Mucosa of stomach (tissue), 1 donor: ENCODE measurements around the gene CHSY1.

ENCODE experiments used
- H3K27me3 ChIP-seq: one replicate; pipeline ENCODE4 v1.7.0; 2013; ENCODE audit warnings: mild to moderate bottlenecking, low read length; ENCODE audit not compliant: control insufficient read depth, insufficient read depth
- H3K36me3 ChIP-seq: one replicate; pipeline ENCODE4 v1.7.0; 2013; ENCODE audit warnings: low read length; ENCODE audit not compliant: control insufficient read depth, insufficient read depth
- H3K4me1 ChIP-seq: one replicate; pipeline ENCODE4 v1.7.0; 2013; ENCODE audit warnings: mild to moderate bottlenecking, low read length; ENCODE audit not compliant: control insufficient read depth, insufficient read depth
- H3K4me3 ChIP-seq: one replicate; pipeline ENCODE4 v1.7.0; 2013; ENCODE audit warnings: low read length
- H3K9ac ChIP-seq: one replicate; pipeline ENCODE4 v1.7.0; 2013; ENCODE audit warnings: mild to moderate bottlenecking, low read length, moderate library complexity
- H3K9me3 ChIP-seq: one replicate; pipeline ENCODE4 v1.7.0; 2013; ENCODE audit warnings: mild to moderate bottlenecking, low read length, moderate library complexity; ENCODE audit not compliant: control insufficient read depth
- donor health status: Pancreatic carcinoma.

CHSY1 gene

GRCh38 chr15:101185770-101186169 is 66.1 kb downstream of the CHSY1 start:
- Histone ChIP-seq H3K4me1 (peaks cover 4% of the 10 kb centered on the region), H3K4me3 (no peak overlapping the region), H3K9me3 (no peaks in the 10 kb centered on the region), H3K36me3 (no peaks in the 10 kb centered on the region), H3K9ac (no peak overlapping the region), H3K27me3 (no peaks in the 10 kb centered on the region)

GRCh38 chr15:101185336-101185735 is 66.5 kb downstream of the CHSY1 start:
- Histone ChIP-seq H3K9ac (no peak overlapping the region), H3K36me3 (no peaks in the 10 kb centered on the region), H3K9me3 (no peaks in the 10 kb centered on the region), H3K4me3 (no peak overlapping the region), H3K4me1 (peaks cover 4% of the 10 kb centered on the region), H3K27me3 (no peaks in the 10 kb centered on the region)

GRCh38 chr15:101184830-101185229 is 67.0 kb downstream of the CHSY1 start:
- H3K9ac ChIP-seq = no peak overlapping the region
- H3K36me3 ChIP-seq = no peaks in the 10 kb centered on the region
- H3K9me3 ChIP-seq = no peaks in the 10 kb centered on the region
- peaks cover 4% of the 10 kb centered on the region for H3K4me1 ChIP-seq
- H3K4me3 ChIP-seq = no peak overlapping the region
- H3K27me3 ChIP-seq = no peaks in the 10 kb centered on the region

GRCh38 chr15:101183931-101184305 is 67.9 kb downstream of the CHSY1 start:
- Histone ChIP-seq H3K4me1 (peaks cover 4% of the 10 kb centered on the region), H3K9ac (no peak overlapping the region)

DNA sequence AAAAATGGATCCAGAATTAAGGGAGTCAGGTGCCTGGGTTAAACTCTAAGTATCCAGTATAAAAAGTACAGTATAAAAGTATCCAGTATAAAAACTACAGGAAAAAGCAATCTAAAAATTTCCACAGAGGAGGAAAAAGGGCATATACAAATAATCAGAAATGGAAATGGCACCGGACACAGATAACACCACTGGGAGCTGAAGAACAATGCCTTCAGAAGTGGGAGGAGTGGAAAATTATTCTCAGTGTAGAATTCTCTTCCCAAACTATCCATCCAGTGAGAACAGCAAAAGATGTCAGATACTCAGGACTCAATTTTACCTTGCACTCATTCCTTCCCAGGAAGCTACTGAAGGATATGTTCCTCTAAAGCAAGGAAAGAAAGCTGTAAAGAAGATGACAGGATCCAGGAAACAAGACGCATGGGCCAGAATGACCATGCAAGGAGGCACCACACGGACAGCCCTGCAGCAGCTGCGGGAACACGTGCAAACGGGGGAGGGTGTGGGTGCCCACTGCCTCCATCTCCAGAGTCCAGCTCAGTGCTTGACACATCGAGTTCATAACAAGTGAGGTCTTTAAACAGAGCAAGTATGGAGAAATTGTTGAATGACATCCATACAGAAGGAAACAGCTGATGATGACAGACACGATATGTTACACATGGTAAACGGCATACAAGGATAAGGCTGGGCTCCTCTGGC is 68.5 kb downstream of the CHSY1 start:
- no peak overlapping the region for H3K4me3 ChIP-seq
- H3K27me3 ChIP-seq = no peaks in the 10 kb centered on the region
- H3K36me3 ChIP-seq = no peaks in the 10 kb centered on the region
- H3K9ac ChIP-seq = no peak overlapping the region
- H3K9me3 ChIP-seq = no peaks in the 10 kb centered on the region
- peaks cover 4% of the 10 kb centered on the region for H3K4me1 ChIP-seq

More at GRCh38 chr15:101183931-101184305, 67.9 kb downstream of the CHSY1 start:
- H3K27me3 ChIP-seq = no peaks in the 10 kb centered on the region
- no peaks in the 10 kb centered on the region for H3K9me3 ChIP-seq
- H3K36me3 ChIP-seq = no peaks in the 10 kb centered on the region
- H3K4me3 ChIP-seq = no peak overlapping the region

- no peaks in the 10 kb centered on the region for H3K36me3 ChIP-seq
- no peaks in the 10 kb centered on the region for H3K27me3 ChIP-seq
- no peaks in the 10 kb centered on the region for H3K4me1 ChIP-seq
- H3K4me3 ChIP-seq = no peak overlapping the region
- H3K9ac ChIP-seq = no peak overlapping the region
- H3K9me3 ChIP-seq = no peaks in the 10 kb centered on the region
Observed at GRCh38 chr15:101182215-101182614, 69.6 kb downstream of the CHSY1 start.

DNA sequence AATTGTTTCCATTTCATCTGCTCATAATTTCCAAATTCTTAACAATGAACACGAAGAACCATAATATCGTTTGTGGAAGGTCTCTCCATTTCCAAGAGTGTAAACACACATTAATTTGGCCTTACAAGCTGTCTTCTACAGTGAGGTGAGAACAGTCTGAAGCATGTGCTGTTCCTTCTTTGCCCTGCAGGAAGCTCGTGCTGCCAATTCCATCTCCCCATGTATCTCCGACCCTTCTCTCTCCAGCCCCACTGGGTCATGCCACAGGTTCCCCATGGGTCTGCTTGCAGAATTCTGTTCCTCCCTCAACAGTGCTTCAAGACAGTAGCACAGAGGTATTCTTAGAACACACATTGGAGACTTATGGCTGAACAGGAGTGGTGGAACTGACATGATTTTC is 70.5 kb downstream of the CHSY1 start:
- no peaks in the 10 kb centered on the region for H3K27me3 ChIP-seq
- H3K4me1 ChIP-seq = no peaks in the 10 kb centered on the region

DNA sequence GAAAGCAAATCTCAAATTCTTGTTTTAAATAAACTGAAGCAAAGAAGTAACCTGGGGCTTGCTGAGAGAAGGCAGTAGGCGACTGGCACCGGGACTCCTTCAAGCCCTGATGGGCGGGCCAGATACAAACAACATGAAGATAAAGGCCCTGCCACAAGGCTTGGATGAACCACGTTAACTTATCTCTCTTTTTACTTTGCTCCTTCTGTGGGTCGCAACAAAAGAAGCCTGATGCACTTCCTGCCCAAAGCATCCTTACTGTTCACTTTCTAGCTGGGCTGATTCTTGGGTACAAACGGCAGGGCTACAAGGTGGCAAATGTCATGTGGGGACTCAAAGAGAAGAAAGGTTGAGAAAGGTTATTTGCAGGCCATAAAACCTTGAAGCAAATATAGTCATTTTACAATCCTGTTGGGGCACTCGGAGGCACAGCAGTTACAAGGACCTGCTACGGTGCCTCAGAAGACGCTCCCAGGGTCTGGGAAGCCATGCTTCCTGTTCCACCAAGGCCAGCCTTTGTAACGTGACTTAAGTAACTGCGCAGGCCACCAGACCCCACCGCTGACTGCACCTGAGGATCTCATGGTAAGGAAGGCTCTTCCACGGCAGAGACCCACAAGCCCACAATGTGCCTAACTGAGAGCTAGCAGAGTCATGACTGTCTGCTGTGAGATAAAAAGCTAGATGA is 71.1 kb downstream of the CHSY1 start:
- Histone ChIP-seq H3K4me3 (no peak overlapping the region), H3K4me1 (no peaks in the 10 kb centered on the region), H3K36me3 (no peaks in the 10 kb centered on the region), H3K9me3 (no peaks in the 10 kb centered on the region), H3K9ac (no peak overlapping the region), H3K27me3 (no peaks in the 10 kb centered on the region)

More for the DNA sequence above, 70.5 kb downstream of the CHSY1 start:
- Histone ChIP-seq H3K9me3 (no peaks in the 10 kb centered on the region), H3K36me3 (no peaks in the 10 kb centered on the region), H3K4me3 (no peak overlapping the region), H3K9ac (no peak overlapping the region)

DNA sequence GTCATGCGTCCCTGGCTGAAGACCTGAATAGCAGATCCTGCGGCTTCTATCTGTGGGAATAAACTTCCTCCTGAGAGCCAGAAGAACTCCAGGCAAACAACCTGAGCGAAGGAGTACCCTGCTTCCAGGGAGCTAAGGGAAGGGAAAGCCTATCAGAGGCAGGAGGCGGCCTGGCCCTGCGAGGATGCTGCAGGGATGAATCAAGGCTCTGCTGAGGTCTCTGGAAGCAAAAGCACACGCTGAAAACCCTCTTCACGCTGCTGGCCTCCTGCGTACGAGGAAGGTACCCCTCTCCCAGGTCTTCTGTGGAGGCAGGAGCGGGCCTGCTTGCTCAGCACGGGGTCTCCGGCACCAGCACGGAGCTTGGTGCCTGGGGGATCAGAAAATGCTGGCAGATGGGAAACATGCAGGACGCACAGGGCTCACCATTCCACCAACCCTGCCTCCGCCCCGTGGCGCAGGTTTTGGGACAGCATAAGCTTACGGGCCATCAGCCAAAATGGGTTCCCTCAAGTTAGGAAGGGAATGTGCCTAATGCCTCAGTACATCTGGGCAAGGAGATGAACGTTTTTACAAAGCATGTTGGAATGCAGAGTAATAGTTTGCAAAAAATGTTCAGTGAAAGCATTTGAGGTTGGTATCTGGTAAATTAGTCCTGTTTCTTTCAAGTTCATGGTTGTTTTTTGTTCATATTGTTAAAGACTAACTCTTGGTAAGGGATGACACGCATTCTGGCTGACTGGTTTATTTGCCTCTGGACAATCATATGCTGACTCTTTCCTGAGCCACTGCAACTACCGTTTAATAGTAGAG is 72.3 kb downstream of the CHSY1 start:
- H3K9ac ChIP-seq = no peak overlapping the region
- no peak overlapping the region for H3K4me3 ChIP-seq
- H3K4me1 ChIP-seq = no peaks in the 10 kb centered on the region

DNA sequence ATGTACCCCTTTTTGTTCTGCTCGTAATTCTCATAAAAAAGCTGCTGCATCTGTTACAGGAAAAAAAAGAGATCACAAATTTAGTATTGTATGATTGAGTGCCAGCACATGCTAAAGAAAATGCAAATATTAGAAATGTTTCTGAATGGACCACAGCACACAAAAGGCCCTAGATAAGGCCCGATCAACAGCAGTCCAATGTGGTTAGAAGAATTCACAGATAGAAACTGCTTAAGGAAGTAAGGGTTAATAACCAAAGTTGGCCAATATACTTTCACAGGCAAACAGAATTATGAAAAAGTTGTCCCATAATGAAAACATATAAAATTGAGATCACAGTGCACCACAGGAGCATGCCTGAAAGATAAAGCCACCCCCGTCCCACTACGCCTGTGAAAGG is 72.9 kb downstream of the CHSY1 start:
- Histone ChIP-seq H3K9me3 (no peaks in the 10 kb centered on the region), H3K27me3 (no peaks in the 10 kb centered on the region), H3K4me3 (no peak overlapping the region), H3K4me1 (no peaks in the 10 kb centered on the region), H3K36me3 (no peaks in the 10 kb centered on the region), H3K9ac (no peak overlapping the region)

More for the DNA sequence above, 72.3 kb downstream of the CHSY1 start:
- no peaks in the 10 kb centered on the region for H3K36me3 ChIP-seq
- no peaks in the 10 kb centered on the region for H3K9me3 ChIP-seq
- H3K27me3 ChIP-seq = no peaks in the 10 kb centered on the region

DNA sequence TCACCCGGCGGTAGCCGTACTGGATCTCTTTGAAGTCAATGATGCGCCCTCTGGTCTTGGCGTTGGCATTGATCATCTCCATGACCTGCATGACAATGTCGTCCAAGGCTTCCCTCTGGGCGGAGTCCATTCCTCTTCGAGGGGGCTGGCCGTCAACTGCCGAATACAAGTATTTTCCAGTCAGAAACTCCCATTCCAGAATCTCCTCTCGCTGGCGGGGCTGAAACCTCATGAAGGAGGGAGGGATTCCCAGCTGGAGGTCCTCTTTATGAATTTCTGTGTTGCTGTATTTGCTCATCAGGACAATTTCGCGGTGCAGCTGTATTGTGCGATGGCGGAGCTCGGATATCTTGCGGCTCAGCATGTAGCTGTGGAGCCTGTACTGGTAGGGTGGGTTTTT is 73.4 kb downstream of the CHSY1 start:
- no peak overlapping the region for H3K9ac ChIP-seq
- no peaks in the 10 kb centered on the region for H3K9me3 ChIP-seq
- H3K4me1 ChIP-seq = no peaks in the 10 kb centered on the region
- H3K36me3 ChIP-seq = no peaks in the 10 kb centered on the region
- no peaks in the 10 kb centered on the region for H3K27me3 ChIP-seq
- H3K4me3 ChIP-seq = no peak overlapping the region

GRCh38 chr15:101177866-101178265 is 74.0 kb downstream of the CHSY1 start:
- no peaks in the 10 kb centered on the region for H3K4me1 ChIP-seq
- H3K36me3 ChIP-seq = no peaks in the 10 kb centered on the region

More at GRCh38 chr15:101177866-101178265, 74.0 kb downstream of the CHSY1 start:
- no peaks in the 10 kb centered on the region for H3K9me3 ChIP-seq
- H3K4me3 ChIP-seq = no peak overlapping the region
- H3K27me3 ChIP-seq = no peaks in the 10 kb centered on the region
- no peak overlapping the region for H3K9ac ChIP-seq
